ENCODE data around the gene SNX10.

SNX10 gene

GRCh38 chr7:26337232-26337865 is 45.7 kb downstream of the SNX10 start:
- DNase-seq: no peak

- no peak for DNase-seq
Measured at GRCh38 chr7:26340476-26341018, 48.9 kb downstream of the SNX10 start.

GRCh38 chr7:26343320-26343832 is 51.7 kb downstream of the SNX10 start:
- no peak for DNase-seq

GRCh38 chr7:26343837-26344236 is 52.2 kb downstream of the SNX10 start:
- no peak for DNase-seq

GRCh38 chr7:26345202-26345601 is 53.5 kb downstream of the SNX10 start:
- DNase-seq: no peak

GRCh38 chr7:26345837-26346236 is 54.2 kb downstream of the SNX10 start:
- DNase-seq: no peak

GRCh38 chr7:26346611-26347203 is 55.0 kb downstream of the SNX10 start:
- DNase-seq: no peak

- DNase-seq: no peak
Measured at GRCh38 chr7:26348234-26348851, 56.7 kb downstream of the SNX10 start.

- no peak for DNase-seq
Measured at GRCh38 chr7:26349005-26349915, 57.6 kb downstream of the SNX10 start.

- no peak for DNase-seq
Measured at GRCh38 chr7:26351171-26351570, 59.5 kb downstream of the SNX10 start.

- DNase-seq: no peak
Measured at GRCh38 chr7:26356229-26356628, 64.6 kb downstream of the SNX10 start.

GRCh38 chr7:26356929-26357798 is 65.5 kb downstream of the SNX10 start:
- no peak for DNase-seq

- DNase-seq: no peak
Measured at GRCh38 chr7:26357799-26358151, 66.1 kb downstream of the SNX10 start.

GRCh38 chr7:26360650-26361049 is 69.0 kb downstream of the SNX10 start:
- no peak for DNase-seq

GRCh38 chr7:26361637-26362036 is 70.0 kb downstream of the SNX10 start:
- DNase-seq: no peak

- no peak for DNase-seq
Measured at GRCh38 chr7:26363465-26363864, 71.8 kb downstream of the SNX10 start.

- peak in 1 of 4 experiments; percentile 9 for DNase-seq
Measured at GRCh38 chr7:26365077-26365900, 73.6 kb downstream of the SNX10 start.

GRCh38 chr7:26365901-26366275 is 74.2 kb downstream of the SNX10 start:
- no peak for DNase-seq

- DNase-seq: no peak
Measured at GRCh38 chr7:26367219-26367711, 75.6 kb downstream of the SNX10 start.

- no peak for DNase-seq
Measured at GRCh38 chr7:26368542-26368941, 76.9 kb downstream of the SNX10 start.

- DNase-seq: peak in 1 of 4 experiments; percentile 3
Measured at GRCh38 chr7:26369593-26369992, 77.9 kb downstream of the SNX10 start.
